Activated naive CD4-positive, alpha-beta T cell treated with anti-CD3 and anti-CD28 coated beads, Interleukin-2, amount 50 U/mL, for 24 hours (primary cell): ENCODE measurements around the gene ITGB3.

ENCODE experiments used
- H3K27ac Mint-ChIP-seq: one replicate; pipeline ENCODE4 v1.8.0; 2021; ENCODE audit warnings: mild to moderate bottlenecking, mixed read lengths
- H3K27me3 Mint-ChIP-seq: one replicate; pipeline ENCODE4 v1.8.0; 2021; ENCODE audit warnings: mixed read lengths
- H3K36me3 Mint-ChIP-seq: one replicate; pipeline ENCODE4 v1.8.0; 2021; ENCODE audit warnings: mixed read lengths
- H3K4me1 Mint-ChIP-seq: one replicate; pipeline ENCODE4 v1.8.0; 2021; ENCODE audit warnings: mixed read lengths
- H3K4me3 Mint-ChIP-seq: one replicate; pipeline ENCODE4 v1.8.0; 2021; ENCODE audit warnings: mild to moderate bottlenecking, mixed read lengths
- H3K9me3 Mint-ChIP-seq: one replicate; pipeline ENCODE4 v1.8.0; 2021; ENCODE audit warnings: mixed read lengths

The ITGB3 gene

GRCh38 chr17:47231866-47232265 is 21.8 kb upstream of the ITGB3 start:
- no peaks in the 10 kb centered on the region for H3K36me3 Mint-ChIP-seq
- H3K4me3 Mint-ChIP-seq: no peak overlapping the region
- H3K27me3 Mint-ChIP-seq: no peaks in the 10 kb centered on the region
- peaks cover 12% of the 10 kb centered on the region for H3K4me1 Mint-ChIP-seq
- H3K9me3 Mint-ChIP-seq: no peaks in the 10 kb centered on the region
- no peak overlapping the region for H3K27ac Mint-ChIP-seq

GRCh38 chr17:47232465-47232864 is 21.2 kb upstream of the ITGB3 start:
- Mint-ChIP-seq H3K27me3 (no peaks in the 10 kb centered on the region), H3K9me3 (no peaks in the 10 kb centered on the region), H3K4me1 (peaks cover 12% of the 10 kb centered on the region), H3K36me3 (no peaks in the 10 kb centered on the region), H3K27ac (no peak overlapping the region), H3K4me3 (no peak overlapping the region)

GRCh38 chr17:47235506-47235905 is 18.1 kb upstream of the ITGB3 start:
- no peak overlapping the region for H3K27ac Mint-ChIP-seq
- no peaks in the 10 kb centered on the region for H3K36me3 Mint-ChIP-seq
- no peaks in the 10 kb centered on the region for H3K9me3 Mint-ChIP-seq
- H3K4me3 Mint-ChIP-seq: no peak overlapping the region
- no peaks in the 10 kb centered on the region for H3K4me1 Mint-ChIP-seq
- H3K27me3 Mint-ChIP-seq: no peaks in the 10 kb centered on the region

GRCh38 chr17:47235923-47236322 is 17.7 kb upstream of the ITGB3 start:
- Mint-ChIP-seq H3K4me3 (no peak overlapping the region), H3K27ac (no peak overlapping the region), H3K36me3 (no peaks in the 10 kb centered on the region), H3K9me3 (no peaks in the 10 kb centered on the region), H3K4me1 (no peaks in the 10 kb centered on the region), H3K27me3 (no peaks in the 10 kb centered on the region)

GRCh38 chr17:47237841-47238240 is 15.8 kb upstream of the ITGB3 start:
- Mint-ChIP-seq H3K4me3 (no peak overlapping the region), H3K27me3 (no peaks in the 10 kb centered on the region), H3K27ac (no peak overlapping the region), H3K9me3 (no peaks in the 10 kb centered on the region), H3K36me3 (no peaks in the 10 kb centered on the region), H3K4me1 (no peaks in the 10 kb centered on the region)

- Mint-ChIP-seq H3K36me3 (no peaks in the 10 kb centered on the region), H3K27me3 (no peaks in the 10 kb centered on the region), H3K27ac (no peak overlapping the region), H3K9me3 (no peaks in the 10 kb centered on the region), H3K4me1 (no peaks in the 10 kb centered on the region), H3K4me3 (no peak overlapping the region)
Measured at GRCh38 chr17:47238321-47239010, 15.2 kb upstream of the ITGB3 start.

GRCh38 chr17:47239619-47239966 is 14.0 kb upstream of the ITGB3 start:
- no peaks in the 10 kb centered on the region for H3K9me3 Mint-ChIP-seq
- H3K27ac Mint-ChIP-seq: no peak overlapping the region
- H3K4me1 Mint-ChIP-seq: no peaks in the 10 kb centered on the region
- H3K4me3 Mint-ChIP-seq: no peak overlapping the region
- no peaks in the 10 kb centered on the region for H3K36me3 Mint-ChIP-seq
- H3K27me3 Mint-ChIP-seq: peaks cover 4% of the 10 kb centered on the region

- no peak overlapping the region for H3K27ac Mint-ChIP-seq
- no peak overlapping the region for H3K4me3 Mint-ChIP-seq
- no peaks in the 10 kb centered on the region for H3K36me3 Mint-ChIP-seq
Measured at GRCh38 chr17:47239967-47240651, 13.5 kb upstream of the ITGB3 start.

GRCh38 chr17:47240806-47241205 is 12.8 kb upstream of the ITGB3 start:
- Mint-ChIP-seq H3K4me3 (no peak overlapping the region), H3K9me3 (no peaks in the 10 kb centered on the region), H3K4me1 (no peaks in the 10 kb centered on the region), H3K27me3 (peaks cover 6% of the 10 kb centered on the region), H3K36me3 (no peaks in the 10 kb centered on the region), H3K27ac (no peak overlapping the region)

More at GRCh38 chr17:47239967-47240651, 13.5 kb upstream of the ITGB3 start:
- Mint-ChIP-seq H3K4me1 (no peaks in the 10 kb centered on the region), H3K27me3 (peaks cover 4% of the 10 kb centered on the region), H3K9me3 (no peaks in the 10 kb centered on the region)

- peaks cover 11% of the 10 kb centered on the region for H3K27me3 Mint-ChIP-seq
- H3K27ac Mint-ChIP-seq: no peak overlapping the region
- H3K4me1 Mint-ChIP-seq: no peaks in the 10 kb centered on the region
- H3K9me3 Mint-ChIP-seq: no peaks in the 10 kb centered on the region
- no peaks in the 10 kb centered on the region for H3K36me3 Mint-ChIP-seq
- no peak overlapping the region for H3K4me3 Mint-ChIP-seq
Measured at GRCh38 chr17:47242648-47243047, 11.0 kb upstream of the ITGB3 start.

- Mint-ChIP-seq H3K9me3 (no peaks in the 10 kb centered on the region), H3K4me1 (no peaks in the 10 kb centered on the region), H3K27me3 (peaks cover 11% of the 10 kb centered on the region), H3K36me3 (no peaks in the 10 kb centered on the region), H3K4me3 (no peak overlapping the region), H3K27ac (no peak overlapping the region)
Measured at GRCh38 chr17:47243737-47244598, 9.7 kb upstream of the ITGB3 start.

- Mint-ChIP-seq H3K27ac (no peak overlapping the region), H3K27me3 (peaks cover 11% of the 10 kb centered on the region), H3K36me3 (no peaks in the 10 kb centered on the region), H3K9me3 (no peaks in the 10 kb centered on the region), H3K4me1 (no peaks in the 10 kb centered on the region), H3K4me3 (no peak overlapping the region)
Measured at GRCh38 chr17:47244697-47245096, 8.9 kb upstream of the ITGB3 start.

- no peaks in the 10 kb centered on the region for H3K9me3 Mint-ChIP-seq
- H3K27ac Mint-ChIP-seq: no peak overlapping the region
- H3K4me1 Mint-ChIP-seq: no peaks in the 10 kb centered on the region
- H3K27me3 Mint-ChIP-seq: peaks cover 14% of the 10 kb centered on the region
- H3K36me3 Mint-ChIP-seq: no peaks in the 10 kb centered on the region
- no peak overlapping the region for H3K4me3 Mint-ChIP-seq
Measured at GRCh38 chr17:47246120-47246519, 7.5 kb upstream of the ITGB3 start.

GRCh38 chr17:47250855-47251254 is 2.8 kb upstream of the ITGB3 start:
- H3K9me3 Mint-ChIP-seq: no peaks in the 10 kb centered on the region
- H3K4me1 Mint-ChIP-seq: peaks cover 9% of the 10 kb centered on the region
- H3K4me3 Mint-ChIP-seq: no peak overlapping the region
- H3K27ac Mint-ChIP-seq: no peak overlapping the region
- H3K27me3 Mint-ChIP-seq: peaks cover 28% of the 10 kb centered on the region
- no peaks in the 10 kb centered on the region for H3K36me3 Mint-ChIP-seq

- Mint-ChIP-seq H3K4me3 (no peak overlapping the region), H3K27me3 (peaks cover 32% of the 10 kb centered on the region), H3K36me3 (no peaks in the 10 kb centered on the region), H3K9me3 (no peaks in the 10 kb centered on the region), H3K4me1 (peaks cover 9% of the 10 kb centered on the region), H3K27ac (no peak overlapping the region)
Measured at GRCh38 chr17:47251421-47251940, 2.1 kb upstream of the ITGB3 start.

GRCh38 chr17:47252209-47252608 is 1.4 kb upstream of the ITGB3 start:
- H3K36me3 Mint-ChIP-seq: no peaks in the 10 kb centered on the region
- peaks cover 9% of the 10 kb centered on the region for H3K4me1 Mint-ChIP-seq
- no peaks in the 10 kb centered on the region for H3K9me3 Mint-ChIP-seq
- peaks cover 30% of the 10 kb centered on the region for H3K27me3 Mint-ChIP-seq
- peak overlapping the region; percentile 76 for H3K4me3 Mint-ChIP-seq
- H3K27ac Mint-ChIP-seq: no peak overlapping the region
